Measurements from ENCODE around the gene TBC1D7.

Gene TBC1D7

DNA sequence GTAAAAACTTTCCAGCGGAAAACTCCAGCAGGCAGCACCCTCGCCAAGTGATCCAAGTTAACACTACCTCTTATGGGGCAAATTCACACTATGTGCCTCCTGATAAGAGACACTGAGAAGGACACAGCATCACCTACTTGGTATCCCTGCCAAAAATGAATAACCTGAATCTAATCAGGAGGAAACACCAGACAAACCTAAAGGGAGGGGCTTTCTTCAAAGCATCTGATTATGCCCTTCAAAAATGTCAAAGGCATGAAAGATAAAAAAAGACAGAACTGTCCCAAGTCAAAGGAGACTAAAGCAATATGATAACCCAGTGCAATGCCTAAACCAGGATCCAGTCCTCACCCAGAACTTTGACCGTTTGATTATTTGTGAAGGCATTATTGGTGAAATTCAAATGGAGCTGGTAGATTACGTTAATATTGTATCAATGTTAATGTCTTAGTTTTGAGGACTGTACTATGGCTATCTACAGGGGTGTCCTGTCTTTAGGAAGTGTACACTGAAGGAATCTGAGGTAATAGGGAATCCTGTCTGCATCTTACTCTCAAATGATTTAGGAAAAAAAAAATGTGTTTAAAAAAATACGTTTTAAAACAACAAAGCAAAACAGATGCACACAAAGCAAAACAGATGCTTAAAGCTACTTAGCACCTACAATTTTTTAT, 8.3 kb downstream of the TBC1D7 start:
- no peak for DNase-seq (ENCODE audit: low read depth in 2 of 2)

DNA sequence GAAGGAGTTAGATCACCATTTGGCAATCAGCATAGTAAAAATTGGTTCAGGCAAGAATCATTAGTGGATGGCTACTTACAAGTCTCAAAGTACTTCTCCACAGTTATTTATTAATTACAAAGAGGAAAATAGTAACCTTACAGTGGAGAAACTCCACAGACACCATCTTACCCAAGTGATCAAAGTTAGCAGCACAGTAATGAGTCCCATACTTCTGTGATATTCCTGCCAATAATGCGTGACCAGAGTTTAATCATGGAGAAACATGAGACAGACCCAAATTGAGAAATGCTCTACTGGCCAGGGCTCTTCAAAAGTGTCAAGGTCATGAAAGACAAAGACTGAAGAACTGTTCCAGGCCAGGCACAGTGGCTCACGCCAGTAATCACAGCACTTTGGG, 9.5 kb downstream of the TBC1D7 start:
- DNase-seq (ENCODE audit: low read depth in 2 of 2): no peak

DNA sequence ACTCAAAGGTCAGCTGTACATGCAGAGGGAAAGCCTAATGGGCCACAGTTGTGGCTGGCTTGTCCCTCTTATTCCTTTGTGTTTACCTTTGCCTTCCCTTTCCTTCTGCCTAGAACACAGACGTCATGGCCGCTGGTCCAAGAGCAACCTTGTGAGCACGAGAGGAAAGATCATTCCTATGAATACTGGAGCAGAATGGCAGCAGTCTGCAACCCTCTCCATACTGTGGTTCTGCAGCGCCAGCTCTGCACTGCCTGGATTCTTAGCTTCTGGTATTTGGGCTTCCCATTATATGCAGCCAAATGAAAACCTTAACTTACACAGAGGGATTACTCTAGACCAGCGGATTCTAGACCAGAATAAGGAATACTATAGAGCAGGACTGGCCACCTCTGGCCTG, 12.4 kb downstream of the TBC1D7 start:
- DNase-seq (ENCODE audit: low read depth in 2 of 2): no peak

DNA sequence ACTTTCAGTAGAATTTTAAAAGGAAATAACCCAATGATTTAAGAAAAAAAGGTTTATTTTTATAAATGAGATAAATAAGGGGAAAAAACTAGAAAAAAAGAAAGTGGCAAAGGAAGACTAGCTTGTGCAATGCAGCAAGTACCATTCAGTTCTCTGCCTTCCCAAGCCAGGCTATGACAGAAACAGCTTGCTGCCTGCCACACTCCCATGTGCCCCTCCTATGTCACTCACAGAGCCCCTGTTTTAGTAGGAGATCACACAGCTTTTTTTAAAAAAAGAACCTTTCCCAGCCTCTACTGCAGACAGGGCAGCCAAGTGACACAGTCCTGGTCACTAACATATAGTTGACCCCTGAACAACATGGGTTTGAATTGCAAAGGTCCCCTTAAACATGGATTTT, 13.5 kb downstream of the TBC1D7 start:
- DNase-seq (ENCODE audit: low read depth in 2 of 2): no peak

DNA sequence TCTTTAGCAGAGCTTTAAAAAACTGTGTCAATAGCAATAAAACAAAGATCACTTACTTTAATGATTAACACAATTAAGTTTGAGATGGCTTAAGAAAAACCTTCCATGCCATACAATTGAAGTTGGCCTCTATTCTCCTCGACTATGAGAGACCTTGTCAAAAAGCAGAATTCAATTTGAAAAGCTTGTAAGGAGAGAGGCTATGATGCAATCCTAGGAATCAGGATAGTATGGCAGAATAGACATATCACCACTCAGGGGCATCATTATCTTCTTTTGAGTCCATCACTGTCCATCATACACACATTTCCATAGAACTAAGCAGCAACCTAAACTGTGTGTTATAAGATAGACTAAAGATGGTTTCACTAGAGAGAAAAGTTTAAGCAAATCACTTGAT, 17.2 kb downstream of the TBC1D7 start:
- no peak for DNase-seq (ENCODE audit: low read depth in 2 of 2)

DNA sequence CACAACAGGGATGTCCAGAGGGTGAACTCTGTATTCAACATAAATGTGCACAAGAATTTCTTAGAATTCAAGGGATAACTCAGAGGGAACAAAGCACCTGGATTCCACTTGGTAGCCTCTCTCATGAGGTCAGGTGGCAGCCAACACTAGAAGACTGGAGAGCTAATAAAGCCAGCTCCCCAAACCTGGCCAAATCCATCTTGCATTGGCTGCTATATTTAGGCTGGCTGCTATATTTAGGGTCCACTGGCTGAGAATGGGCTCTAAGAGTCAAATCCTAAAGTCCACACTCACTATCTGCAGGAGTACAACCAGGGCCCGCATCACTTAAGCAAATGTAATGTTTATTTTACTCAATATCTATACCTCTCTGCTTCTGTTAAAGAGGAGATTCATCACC, 20.0 kb downstream of the TBC1D7 start:
- no peak for DNase-seq (ENCODE audit: low read depth in 2 of 2)

DNA sequence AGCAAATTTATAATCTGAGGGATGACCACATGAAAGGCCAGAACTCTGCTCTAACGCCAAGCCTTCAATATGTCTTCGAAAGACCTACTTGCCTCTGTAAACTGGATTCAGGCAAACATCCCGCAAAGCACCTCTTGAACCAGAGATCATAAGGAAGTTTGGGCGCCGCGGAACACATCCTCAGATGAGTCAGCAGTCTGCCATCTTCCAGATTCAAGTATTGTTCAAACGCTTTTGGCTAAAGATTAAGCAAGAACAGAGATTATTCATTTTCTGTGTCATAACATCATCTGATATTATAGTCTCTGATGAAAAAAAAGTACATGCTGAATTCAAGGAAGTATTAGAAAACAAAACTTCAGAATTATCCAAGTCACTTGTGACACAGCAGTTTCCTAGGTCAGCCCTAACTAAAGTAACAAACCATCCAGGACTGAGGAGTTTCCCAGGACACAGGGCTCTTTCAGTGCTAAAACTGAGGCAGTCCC, 20.8 kb downstream of the TBC1D7 start:
- DNase-seq (ENCODE audit: low read depth in 2 of 2): no peak

DNA sequence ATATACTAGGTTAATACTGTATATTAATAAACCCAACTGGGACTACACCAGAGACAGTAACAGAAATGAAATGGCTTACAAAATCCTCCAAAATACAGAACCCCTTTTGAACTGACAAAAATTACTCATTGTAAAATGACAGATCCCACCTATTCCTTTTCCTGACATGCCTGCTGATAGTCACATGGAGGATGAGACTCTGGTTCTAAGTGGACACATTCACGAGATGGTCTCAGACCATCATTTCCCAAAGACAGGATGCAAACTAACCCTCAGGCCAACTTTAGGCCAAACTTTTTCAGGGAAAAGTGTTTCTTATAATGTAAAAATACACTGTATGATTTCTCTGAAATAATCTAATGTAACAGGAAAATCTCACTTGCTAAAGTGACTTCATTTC, 22.5 kb downstream of the TBC1D7 start:
- no peak for DNase-seq (ENCODE audit: low read depth in 2 of 2)

DNA sequence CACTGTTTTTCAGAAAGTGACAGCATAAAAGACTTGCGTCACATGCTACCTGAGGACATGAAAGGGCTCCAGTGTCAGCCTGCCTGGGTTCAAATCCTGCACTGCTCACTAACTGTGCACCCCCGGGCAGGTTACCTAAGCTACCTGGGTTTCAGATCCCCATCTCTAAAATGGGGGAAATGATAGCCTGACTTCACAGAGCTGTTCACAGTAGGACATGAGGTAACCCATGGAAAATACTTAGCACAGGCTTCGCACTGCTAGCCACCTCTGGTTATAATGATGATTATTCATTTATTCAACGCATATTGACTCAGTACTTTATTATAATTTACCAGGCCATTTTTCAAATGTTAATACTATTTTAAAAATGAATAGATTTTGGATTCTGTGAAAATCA, 23.0 kb downstream of the TBC1D7 start:
- no peak for DNase-seq (ENCODE audit: low read depth in 2 of 2)

DNA sequence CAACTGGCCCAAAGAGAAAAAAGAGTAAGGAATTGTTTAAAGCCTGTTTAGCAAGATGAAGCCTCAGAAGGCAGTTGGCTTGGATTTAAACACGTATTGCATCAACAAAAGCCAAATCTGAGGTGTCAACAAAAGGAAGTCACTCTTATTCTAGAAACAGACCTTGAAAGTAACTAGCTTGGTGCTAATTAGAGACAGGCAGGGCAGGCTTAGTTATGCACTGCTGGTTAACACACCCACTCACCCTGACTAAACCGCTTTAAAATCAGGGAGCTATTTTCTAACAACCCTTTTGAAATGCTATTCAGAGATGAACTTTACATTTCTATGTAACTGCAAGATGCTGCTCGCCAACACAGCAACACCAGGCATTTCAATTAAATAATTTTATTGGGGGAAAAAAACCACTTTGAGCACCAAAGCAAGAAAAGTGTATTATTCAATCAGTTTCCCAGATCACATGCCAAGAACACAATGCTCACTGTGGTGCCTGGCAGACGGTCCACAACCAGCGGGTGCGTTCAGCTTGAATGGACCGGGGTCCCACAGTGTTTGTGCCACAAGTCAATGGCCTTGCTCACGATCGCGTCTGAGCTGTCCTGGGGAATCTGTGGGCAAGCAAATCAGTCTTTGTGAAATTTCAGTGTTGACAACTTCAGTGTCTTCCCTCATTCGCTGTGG, 23.6 kb downstream of the TBC1D7 start:
- no peak for DNase-seq (ENCODE audit: low read depth in 2 of 2)

DNA sequence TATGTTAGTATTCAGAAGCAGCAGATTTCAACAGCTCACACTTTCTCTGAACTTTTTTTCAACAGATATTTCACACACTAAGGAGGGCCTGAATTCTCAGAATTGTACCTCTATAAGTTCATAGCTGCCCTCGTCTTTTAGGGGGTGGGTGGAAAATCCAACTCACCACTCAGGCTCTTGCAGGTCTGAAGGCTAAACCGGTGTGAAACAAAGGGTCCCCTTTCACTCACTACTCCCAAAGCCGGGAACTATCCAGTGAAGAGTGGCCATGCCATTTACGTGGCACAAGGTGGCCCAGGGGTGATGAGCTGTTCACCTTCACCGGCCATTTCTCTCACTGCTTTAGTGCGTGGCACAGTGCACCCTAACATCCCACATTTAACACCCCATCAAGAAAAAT, 24.2 kb downstream of the TBC1D7 start:
- no peak for DNase-seq (ENCODE audit: low read depth in 2 of 2)

DNA sequence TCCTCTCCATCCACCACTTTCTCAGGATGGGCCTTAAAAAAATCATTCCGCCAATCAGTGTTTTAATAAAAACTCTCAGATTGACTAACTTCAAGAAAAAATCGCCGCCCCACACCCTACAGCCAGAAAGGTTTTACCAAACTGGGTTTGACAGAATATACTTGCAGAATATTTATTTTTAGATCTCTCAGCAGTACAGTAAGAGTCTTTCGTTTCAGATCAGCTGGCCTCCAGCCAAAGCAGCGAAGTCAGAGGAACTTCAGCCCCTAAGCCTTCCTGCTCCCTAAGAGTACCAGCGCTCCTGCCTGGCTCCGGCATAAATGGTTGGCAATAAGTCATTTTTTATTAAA, 24.7 kb downstream of the TBC1D7 start:
- DNase-seq (ENCODE audit: low read depth in 2 of 2): no peak

DNA sequence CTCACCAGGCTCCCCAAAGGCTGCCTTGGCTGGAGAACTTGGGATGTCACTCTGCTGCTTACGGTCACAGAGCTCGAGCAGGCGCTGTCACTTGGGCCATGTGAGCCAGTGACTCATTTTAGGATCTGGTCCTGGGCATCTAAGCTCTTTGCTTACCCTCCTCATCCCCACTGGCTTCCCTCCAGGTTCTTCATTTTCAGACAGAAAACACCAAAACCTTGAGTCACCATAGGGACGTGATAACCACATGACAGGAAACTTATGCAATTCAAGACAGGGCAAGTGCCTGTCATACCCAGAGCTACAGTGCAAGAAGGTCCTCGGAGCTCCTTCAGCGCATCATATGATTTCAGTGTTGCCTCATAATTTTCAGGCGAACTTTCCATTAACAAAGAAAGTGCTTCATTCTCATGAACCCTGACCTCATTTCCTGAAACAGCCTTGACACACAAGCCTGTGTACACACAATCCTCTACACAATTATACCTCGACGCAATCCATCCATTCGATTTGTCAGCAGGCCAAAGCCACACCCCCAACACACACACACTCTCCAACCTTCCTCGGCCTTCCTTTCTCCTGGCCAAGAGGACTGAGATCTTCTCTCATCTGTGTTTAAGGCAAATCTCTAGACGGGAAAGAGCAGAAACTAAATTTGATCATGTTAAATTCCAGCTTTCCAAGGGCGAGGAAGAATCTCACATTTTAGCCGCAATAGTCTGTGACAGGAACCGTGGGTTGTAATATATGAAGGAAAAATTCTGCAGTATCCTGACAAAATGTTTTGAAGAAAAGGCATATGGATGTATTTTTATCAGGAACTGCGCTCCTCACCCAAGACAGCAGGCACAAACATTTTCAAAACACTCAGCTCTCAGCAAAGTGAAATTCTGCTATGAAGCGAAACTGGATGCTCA, 25.3 kb downstream of the TBC1D7 start:
- peak in 1 of 2 donors; percentile 6 for DNase-seq (ENCODE audit: low read depth in 2 of 2)

DNA sequence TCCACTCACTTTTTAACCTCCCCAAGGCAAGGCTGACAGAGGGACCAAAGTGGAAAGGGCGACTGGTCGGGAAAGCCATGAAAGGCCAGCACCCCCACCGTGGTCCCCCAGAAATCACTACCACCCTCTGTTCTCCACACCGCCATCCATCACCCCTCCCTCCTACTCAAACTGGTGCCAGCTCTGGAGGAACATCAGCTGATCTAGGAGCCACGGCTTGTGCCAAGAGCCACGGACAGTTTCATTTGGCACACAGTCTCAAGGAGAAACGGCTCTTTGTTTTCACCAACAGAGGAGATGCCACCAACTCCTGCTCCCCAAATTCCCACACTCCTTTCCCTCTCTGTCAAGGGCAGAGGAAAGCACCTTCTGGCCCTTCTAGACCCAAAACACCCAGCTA, 26.0 kb downstream of the TBC1D7 start:
- no peak for DNase-seq (ENCODE audit: low read depth in 2 of 2)

DNA sequence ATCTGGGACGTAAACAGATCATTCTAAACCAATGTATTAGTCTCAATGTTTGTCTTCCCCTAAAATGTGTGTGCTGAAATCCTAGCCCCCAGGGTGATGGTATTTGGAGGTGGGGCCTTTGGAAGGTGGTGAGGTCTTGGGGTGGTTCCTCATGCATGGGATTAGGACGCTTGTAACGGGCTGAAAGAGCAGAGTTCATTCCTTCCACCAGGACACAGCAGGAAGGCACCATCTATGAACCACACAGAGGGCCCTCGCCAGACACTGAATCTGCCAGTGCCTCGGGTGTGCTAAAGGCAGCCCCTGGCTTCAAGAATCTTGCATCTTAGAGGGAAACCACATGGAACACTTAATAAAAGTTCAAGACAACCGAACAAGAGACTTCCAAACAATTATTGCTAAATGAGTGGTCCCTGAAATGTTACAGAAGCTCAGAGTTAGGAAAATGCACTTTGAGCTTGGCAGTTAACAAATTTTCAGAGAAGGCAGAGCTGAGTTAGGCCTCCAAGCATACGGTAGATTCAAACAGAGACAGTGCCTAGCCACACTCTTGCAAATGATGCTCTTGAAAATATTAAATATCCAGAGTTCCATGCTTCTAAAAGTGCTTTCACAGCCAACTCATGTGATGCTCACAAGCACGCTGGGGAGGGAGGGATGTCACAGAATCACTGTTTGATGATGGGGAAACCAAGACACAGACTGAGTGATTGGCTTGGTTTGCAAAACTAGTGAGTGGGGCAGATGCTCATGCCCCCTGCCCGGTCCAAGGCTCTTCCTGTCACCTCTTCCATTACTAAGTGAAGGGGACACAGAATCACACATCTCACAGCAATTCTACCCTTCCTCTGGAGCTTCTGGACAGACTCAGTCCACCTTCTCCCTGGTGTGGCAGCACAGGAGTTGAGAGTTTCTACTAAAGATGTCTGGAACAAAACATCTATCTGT, 27.4 kb downstream of the TBC1D7 start:
- DNase-seq (ENCODE audit: low read depth in 2 of 2): no peak

DNA sequence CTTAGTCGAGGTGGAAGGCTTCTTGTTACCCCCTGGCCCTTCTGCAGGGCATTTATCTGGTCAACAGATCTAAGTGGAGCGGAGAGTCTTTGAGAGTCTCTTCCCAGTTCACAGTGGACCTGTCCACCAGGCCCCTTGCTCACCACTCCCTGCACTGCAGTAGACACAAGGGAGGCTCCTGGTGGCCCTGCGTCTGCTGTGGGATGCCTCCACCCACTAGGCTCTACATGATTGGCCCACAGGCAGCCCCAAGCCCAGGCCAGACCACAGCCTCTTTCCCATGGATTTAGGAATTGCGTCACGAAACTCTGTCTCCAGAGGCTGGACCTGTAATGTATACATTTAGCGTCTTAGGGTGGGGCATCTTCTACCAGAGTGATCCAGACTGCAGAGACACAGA, 28.4 kb downstream of the TBC1D7 start:
- no peak for DNase-seq (ENCODE audit: low read depth in 2 of 2)

DNA sequence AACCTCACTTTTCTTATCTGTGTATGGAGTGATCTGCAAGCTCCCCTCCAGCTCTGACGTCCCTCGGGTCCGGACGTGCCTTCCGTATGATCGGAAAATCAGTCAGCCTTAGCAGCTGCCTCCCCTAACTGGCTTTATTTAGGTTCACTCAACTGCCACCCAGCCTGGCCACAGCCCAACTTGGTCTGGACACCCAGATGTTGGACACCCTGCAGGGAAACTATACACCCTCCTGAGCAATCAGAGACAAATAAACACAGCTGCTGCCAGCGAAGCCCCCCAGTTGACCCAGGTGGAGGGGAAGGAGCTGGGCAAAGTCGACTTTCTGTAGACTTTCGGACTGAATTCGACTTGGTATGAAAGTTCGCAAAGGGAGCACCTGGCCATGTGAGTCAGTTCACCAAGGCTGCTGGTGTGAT, 28.9 kb downstream of the TBC1D7 start:
- no peak for DNase-seq (ENCODE audit: low read depth in 2 of 2)

DNA sequence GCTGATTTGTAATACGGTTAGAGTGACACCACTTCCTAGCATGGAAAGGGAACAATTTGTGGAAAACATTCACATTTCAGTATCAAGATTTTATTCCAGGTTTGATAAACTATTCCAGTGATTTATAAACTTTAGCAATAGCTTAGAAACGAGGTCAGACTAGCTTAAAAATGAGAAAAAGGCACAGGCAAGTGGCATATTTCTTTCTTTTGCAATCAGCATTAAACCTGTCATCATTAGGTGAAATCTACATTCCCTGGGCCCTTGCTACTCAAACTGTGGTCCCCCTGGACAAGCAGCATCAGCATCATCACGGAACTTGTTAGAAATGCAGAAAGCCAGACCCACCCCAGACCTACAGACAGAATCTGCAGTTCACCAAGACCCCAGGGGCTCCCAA, 29.9 kb downstream of the TBC1D7 start:
- DNase-seq (ENCODE audit: low read depth in 2 of 2): no peak

DNA sequence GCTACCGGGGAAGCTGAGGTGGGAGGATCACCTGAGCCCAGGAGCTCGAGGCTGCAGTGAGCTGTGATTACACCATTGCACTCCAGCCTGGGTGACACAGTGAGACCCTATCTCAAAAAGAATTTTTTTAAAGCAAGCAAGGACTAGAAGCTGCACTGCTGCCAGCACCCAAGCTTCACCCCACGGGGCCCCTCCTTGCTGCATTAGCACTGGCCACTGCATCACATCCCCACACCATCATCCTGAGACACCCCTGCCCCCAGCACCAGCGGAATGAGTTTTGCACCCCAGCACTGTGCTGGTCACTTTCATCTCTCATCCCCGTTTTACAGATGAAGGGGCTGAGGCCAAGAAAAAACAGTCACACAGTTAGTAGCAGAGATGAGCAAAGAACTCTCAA, 30.9 kb downstream of the TBC1D7 start:
- no peak for DNase-seq (ENCODE audit: low read depth in 2 of 2)

DNA sequence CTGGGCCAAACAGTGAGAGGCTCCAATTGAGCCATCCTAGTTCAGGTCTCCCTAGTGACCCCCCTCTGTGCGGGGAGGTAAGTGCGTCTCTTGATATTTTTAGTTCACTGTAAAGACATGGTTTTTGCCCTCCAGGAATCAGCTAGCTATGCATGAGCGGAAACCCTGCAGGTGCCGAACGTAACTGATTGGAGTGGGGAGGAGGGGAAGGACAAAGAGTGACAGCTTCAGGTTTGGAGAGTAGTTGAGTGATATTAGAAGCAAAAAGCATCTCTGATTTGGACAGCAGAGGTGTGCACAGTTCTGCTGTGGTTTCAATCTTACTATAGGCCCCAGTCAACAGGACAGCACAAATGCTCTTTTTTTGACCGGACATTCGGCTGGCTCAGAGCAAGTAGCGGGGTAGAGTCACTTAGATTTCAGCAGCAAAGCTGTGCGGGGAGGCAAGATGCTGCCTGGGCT, 31.8 kb downstream of the TBC1D7 start:
- DNase-seq (ENCODE audit: low read depth in 2 of 2): no peak

DNA sequence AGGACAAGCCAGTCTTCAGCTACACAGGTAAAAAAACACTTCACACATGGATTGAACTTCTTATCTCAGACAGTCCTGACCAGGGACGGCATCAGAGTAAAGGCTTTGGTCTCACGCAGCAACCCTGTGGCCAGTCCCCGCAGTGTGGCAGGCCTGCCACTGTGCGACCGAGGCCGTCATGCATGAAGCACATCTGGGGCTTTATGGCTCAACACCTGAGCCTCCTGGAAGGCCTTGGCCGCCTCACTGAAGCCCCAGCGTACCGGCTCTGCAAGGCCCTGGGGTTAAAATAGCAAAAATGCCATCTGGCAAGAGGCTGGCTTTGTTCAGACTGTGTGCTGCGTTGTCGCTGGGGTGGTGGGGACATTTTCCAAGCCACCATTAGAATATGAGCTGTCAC, 32.8 kb downstream of the TBC1D7 start:
- DNase-seq (ENCODE audit: low read depth in 2 of 2): no peak
